NCI-H1694 treated with DMSO at 0.1 percent for 48 hours (cell line): ENCODE measurements around the gene MMEL1.
A peak's percentile ranks its signal among the peaks of the same experiment; 100 is the strongest.

Source experiments
- DNase-seq: peaks from one replicate; lab custom pipeline; 2025; lab: John Stamatoyannopoulos, UW

The MMEL1 gene

GRCh38 chr1:2642560-2643413 is 10.0 kb upstream of the MMEL1 start:
- DNase-seq, result peak; percentile 68

- DNase-seq, result no peak
These were observed 9.3 kb upstream of the MMEL1 start for GRCh38 chr1:2642131-2642559.

GRCh38 chr1:2641381-2642130 is 8.7 kb upstream of the MMEL1 start:
- DNase-seq, result no peak

GRCh38 chr1:2640626-2641025 is 7.8 kb upstream of the MMEL1 start:
- no peak for DNase-seq

GRCh38 chr1:2639607-2640521 is 7.0 kb upstream of the MMEL1 start:
- DNase-seq, result no peak

- no peak for DNase-seq
These were observed 6.4 kb upstream of the MMEL1 start for GRCh38 chr1:2639203-2639602.

GRCh38 chr1:2638466-2639115 is 5.8 kb upstream of the MMEL1 start:
- no peak for DNase-seq

GRCh38 chr1:2637442-2638145 is 4.8 kb upstream of the MMEL1 start:
- no peak for DNase-seq

- DNase-seq, result no peak
These were observed 3.9 kb upstream of the MMEL1 start for GRCh38 chr1:2636733-2637132.

GRCh38 chr1:2635361-2636010 is 2.7 kb upstream of the MMEL1 start:
- DNase-seq, result no peak

- DNase-seq, result no peak
These were observed 1.2 kb upstream of the MMEL1 start for GRCh38 chr1:2633936-2634491.

GRCh38 chr1:2633366-2633935 is 635 bp upstream of the MMEL1 start:
- DNase-seq, result no peak

- no peak for DNase-seq
These were observed 775 bp downstream of the MMEL1 start for GRCh38 chr1:2632051-2632430.

- DNase-seq, result no peak
These were observed 1.4 kb downstream of the MMEL1 start for GRCh38 chr1:2631136-2632050.

- no peak for DNase-seq
These were observed 2.2 kb downstream of the MMEL1 start for GRCh38 chr1:2630498-2631135.

GRCh38 chr1:2629627-2630497 is 3.0 kb downstream of the MMEL1 start:
- DNase-seq, result no peak

- no peak for DNase-seq
These were observed 3.7 kb downstream of the MMEL1 start for GRCh38 chr1:2628933-2629626.
